ENCODE data around the gene SH2D4B. TPM values are rescaled to one million over a fixed set of nuclear protein-coding genes. Genes with fewer than 3 reads are reported as not detected.

The SH2D4B gene
- total RNA-seq, 2 donors from 2014 or later = 0.25 to 0.40 TPM

DNA sequence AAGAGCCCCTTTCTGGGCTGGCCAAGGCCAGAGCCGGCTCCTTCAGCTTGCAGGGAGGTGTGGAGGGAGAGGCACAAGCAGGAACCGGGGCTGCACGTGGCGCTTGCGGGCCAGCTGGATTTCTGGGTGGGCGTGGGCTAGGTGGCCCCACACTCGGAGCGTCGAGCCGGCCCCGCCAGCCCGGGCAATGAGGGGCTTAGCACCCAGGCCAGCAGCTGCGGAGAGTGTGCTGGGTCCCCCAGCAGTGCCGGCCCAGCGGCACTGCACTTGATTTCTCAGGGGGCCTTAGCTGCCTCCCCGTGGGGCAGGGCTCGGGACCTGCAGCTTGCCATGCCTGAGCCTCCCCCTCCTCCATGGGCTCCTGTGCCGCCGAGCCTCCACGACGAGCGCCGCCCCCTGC is 48.1 kb downstream of the SH2D4B start:
- no peak for DNase-seq (ENCODE audit: low spot score)
- Mint-ChIP-seq H3K4me3 (no peak overlapping the region), H3K27me3 (peaks cover 5 to 21% of the 10 kb centered on the region in 2 donors), H3K27ac (no peak overlapping the region), H3K36me3 (no peaks in the 10 kb centered on the region), H3K9me3 (no peaks in the 10 kb centered on the region), H3K4me1 (ENCODE audit: low read depth in 2 of 2) (no peaks in the 10 kb centered on the region)
- no peak for ATAC-seq

DNA sequence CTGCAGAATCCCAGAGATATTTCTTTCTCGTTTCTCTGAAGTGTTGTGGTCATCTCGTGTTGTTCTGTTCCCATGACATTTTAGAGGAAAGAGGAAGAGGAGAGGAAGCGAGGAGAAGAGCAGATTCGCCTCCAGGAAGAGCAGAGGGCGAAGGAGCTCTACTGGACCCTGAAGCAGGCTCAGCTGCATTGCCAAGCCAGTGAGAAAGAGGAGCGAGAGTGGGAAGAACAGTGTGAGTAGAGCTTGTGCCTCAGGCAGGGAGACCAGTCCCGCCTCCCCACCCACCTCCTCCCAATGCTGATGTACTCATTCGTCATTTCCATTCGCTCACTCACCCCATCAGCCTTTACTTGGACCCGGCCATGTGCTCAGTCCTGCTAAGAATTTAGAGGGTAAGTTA is 50.8 kb downstream of the SH2D4B start:
- H3K27ac Mint-ChIP-seq = no peak overlapping the region
- H3K4me3 Mint-ChIP-seq = no peak overlapping the region
- H3K9me3 Mint-ChIP-seq = no peaks in the 10 kb centered on the region
- H3K4me1 Mint-ChIP-seq (ENCODE audit: low read depth in 2 of 2) = no peaks in the 10 kb centered on the region
- H3K36me3 Mint-ChIP-seq = no peaks in the 10 kb centered on the region
- ATAC-seq (no peak), DNase-seq (ENCODE audit: low spot score) (no peak)
- peaks cover 2 to 13% of the 10 kb centered on the region in 2 donors for H3K27me3 Mint-ChIP-seq

DNA sequence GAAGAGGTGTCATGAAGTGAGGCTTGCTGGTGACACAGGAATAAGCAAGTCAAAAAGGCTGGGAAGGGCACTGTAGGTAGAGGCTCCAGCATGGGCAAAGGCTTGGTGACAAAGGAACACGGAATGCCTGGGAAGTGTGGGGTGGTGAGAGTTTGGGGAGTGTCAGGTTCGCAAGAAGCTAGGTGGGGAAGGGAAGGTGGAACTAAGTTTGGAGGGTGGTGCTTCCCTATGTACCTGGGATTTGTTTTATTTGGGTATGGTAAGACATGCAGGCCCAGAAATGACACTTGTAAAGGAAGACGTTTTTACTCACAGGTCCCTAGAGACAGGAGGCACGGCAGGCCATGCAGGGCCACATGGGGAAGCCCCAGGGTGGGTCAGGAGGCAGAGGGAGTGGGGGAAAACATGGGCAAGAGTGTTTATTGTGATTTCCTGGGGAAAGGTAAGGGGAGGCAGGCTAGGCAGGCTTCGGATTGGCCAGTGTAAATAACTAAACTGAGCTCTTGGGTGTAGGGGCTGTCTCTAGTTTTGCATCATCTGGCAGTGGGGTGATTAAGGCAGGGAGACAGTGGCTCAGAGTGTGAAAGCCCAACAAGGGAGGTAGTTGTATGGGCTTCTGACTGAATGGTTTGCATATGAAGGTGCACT is 52.1 kb downstream of the SH2D4B start:
- Mint-ChIP-seq H3K4me1 (ENCODE audit: low read depth in 2 of 2) (no peaks in the 10 kb centered on the region), H3K4me3 (no peak overlapping the region), H3K27ac (peak overlapping the region in 1 of 2 donors; percentile 8), H3K27me3 (peaks cover 0 to 6% of the 10 kb centered on the region in 2 donors), H3K36me3 (no peaks in the 10 kb centered on the region), H3K9me3 (no peaks in the 10 kb centered on the region)
- peak in 1 of 2 donors; percentile 24 for ATAC-seq
- DNase-seq (ENCODE audit: low spot score) = no peak

DNA sequence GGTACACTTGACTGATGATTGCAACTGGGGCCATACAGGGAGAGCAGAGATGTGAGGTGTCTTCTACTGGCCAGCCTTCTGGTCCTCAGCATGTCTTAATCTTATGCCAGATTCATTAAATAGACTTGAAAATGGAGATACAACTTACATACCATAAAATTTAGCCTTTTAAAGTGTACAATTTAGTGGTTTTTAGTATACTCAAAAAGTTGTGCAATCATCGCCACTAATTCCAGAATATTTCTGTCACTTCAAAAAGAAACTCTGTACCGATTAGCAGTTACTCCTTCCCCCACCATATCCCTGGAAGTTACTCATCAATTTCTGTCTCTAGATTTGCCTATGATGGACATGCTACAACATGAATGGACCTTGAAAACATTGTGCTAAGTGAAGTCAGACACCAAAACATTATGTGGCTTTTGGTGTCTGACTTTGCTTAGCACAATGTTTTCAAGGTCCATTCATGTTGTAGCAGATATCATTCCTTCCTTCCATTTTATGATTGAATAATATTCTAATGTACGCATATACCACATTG is 53.0 kb downstream of the SH2D4B start:
- Mint-ChIP-seq H3K4me1 (ENCODE audit: low read depth in 2 of 2) (no peaks in the 10 kb centered on the region), H3K27me3 (peaks cover 0 to 6% of the 10 kb centered on the region in 2 donors), H3K36me3 (no peaks in the 10 kb centered on the region), H3K27ac (no peak overlapping the region), H3K9me3 (no peaks in the 10 kb centered on the region), H3K4me3 (no peak overlapping the region)
- DNase-seq (ENCODE audit: low spot score) (no peak), ATAC-seq (no peak)

DNA sequence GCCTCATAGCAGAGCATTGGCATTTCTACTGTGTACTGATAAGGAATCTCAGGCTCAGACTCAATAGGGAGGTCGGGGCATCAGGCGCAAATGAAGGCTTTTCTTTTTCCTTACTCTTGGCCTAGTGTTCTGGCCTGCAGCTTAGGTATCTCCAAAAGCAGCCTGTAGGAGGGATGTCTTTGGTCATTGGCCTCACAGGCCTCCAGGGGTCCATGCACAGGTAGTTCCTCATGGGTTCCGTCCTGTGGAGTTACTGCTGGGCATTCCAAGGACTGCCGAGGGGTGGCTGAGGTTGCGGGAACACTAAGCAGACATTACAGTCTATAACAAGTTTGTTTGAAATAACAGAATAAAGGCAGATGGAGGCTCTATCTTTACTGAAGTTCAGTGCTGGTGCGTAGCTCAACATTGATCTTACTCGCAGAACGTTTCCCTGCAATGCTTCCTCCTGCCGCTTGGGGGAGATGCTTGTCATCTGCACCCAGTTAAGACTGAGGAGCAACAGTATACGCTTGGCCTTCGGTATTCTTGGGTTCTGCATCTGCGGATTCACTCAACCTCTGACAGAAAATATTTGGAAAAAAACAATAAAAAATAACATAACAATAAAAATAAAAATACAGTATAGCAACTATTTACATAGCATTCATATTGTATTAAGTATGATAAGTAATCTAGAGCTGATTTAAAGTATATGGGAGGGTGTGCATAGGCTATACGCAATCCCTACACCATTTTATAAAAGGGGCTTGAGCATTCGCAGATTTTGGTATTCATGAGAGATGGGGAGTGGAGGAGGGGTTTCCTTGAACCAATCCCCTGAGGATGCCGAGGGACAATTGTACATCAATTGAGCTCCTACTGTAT is 58.9 kb downstream of the SH2D4B start:
- H3K4me3 Mint-ChIP-seq = no peak overlapping the region
- no peaks in the 10 kb centered on the region for H3K36me3 Mint-ChIP-seq
- no peaks in the 10 kb centered on the region for H3K9me3 Mint-ChIP-seq
- no peaks in the 10 kb centered on the region for H3K27me3 Mint-ChIP-seq
- no peak overlapping the region for H3K27ac Mint-ChIP-seq
- no peaks in the 10 kb centered on the region for H3K4me1 Mint-ChIP-seq (ENCODE audit: low read depth in 2 of 2)
- peak; percentile 53 to 66 for ATAC-seq
- no peak for DNase-seq (ENCODE audit: low spot score)

DNA sequence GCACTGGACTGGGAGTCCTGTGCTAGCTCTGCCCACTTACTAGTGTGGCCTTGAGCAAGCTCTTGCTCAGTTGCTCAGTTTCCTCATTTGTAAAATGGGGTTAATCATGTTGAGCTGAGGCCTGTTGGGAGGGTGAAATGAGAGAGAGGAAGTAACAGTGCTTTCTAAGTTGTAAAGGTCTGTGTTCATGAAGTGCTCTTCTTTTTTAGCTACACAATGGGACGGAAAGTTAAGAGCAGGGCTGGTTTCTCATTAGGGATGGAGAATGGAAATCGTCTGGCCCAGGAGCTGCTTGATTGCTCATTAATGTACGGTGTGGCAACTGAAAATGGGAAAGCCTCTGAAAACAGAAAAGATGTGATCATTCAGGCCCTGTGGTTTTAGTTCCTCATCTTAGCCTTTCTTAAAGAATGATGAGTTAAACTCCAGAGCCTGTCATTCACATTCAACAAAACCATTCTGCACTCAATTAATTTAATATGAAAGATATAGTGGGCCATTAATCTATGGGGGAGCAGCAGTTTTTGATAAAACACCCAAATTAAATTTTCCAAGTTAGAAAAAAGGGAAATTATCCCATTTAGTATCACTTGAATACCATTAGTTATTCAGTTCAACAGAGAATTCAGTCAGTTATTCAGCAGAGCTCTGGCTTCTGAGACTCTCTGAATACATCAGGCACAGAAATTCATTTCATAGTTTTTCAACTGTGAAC is 60.5 kb downstream of the SH2D4B start:
- no peaks in the 10 kb centered on the region for H3K9me3 Mint-ChIP-seq
- no peak overlapping the region for H3K27ac Mint-ChIP-seq
- no peaks in the 10 kb centered on the region for H3K36me3 Mint-ChIP-seq
- no peak for ATAC-seq
- no peaks in the 10 kb centered on the region for H3K4me1 Mint-ChIP-seq (ENCODE audit: low read depth in 2 of 2)
- DNase-seq (ENCODE audit: low spot score) = no peak
- H3K4me3 Mint-ChIP-seq = no peak overlapping the region
- H3K27me3 Mint-ChIP-seq = no peaks in the 10 kb centered on the region

DNA sequence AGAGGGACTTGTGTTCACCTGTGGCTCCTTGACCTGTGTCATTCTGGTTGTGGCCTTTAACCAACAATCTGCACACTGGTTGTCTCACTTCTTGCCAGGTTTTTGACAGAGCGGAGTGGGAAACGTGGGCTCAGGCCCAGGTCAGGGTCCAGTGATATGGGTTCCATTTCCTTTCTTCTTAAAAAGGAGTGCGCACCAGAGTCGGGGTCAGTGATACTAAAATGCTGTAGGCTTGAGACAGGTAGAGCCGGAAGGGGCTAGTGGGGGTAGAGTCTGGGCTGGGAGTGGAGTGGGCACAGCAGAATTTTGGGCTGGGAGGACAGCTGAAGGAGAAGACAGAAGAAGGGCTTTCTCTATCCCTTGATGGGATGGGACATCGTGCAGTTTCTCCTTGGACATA is 61.2 kb downstream of the SH2D4B start:
- no peaks in the 10 kb centered on the region for H3K9me3 Mint-ChIP-seq
- H3K4me1 Mint-ChIP-seq (ENCODE audit: low read depth in 2 of 2) = no peaks in the 10 kb centered on the region
- H3K27ac Mint-ChIP-seq = no peak overlapping the region
- H3K36me3 Mint-ChIP-seq = no peaks in the 10 kb centered on the region
- ATAC-seq (no peak), DNase-seq (ENCODE audit: low spot score) (no peak)
- H3K4me3 Mint-ChIP-seq = no peak overlapping the region
- no peaks in the 10 kb centered on the region for H3K27me3 Mint-ChIP-seq

DNA sequence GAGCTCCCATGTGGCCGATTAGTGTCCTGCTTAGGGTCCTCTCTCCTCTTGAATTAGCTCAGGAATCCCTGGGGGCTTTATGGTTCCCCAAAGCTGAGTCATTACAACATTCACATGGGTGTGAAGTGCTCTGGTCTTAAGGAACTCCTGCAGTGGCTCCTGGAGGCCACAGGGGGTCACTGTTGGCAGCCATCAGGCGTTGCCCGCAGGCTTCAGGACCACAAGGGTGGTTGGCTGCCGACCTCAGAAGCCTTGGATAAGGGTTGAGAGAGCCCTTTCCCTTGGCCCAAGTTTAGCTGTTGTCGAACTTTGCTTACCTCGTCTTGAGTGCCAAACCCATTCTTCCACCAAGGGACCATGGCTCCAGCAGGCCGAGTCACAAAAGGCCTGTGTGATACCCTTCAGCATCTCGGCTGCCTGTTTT is 61.7 kb downstream of the SH2D4B start:
- Mint-ChIP-seq H3K9me3 (no peaks in the 10 kb centered on the region), H3K36me3 (no peaks in the 10 kb centered on the region), H3K27ac (no peak overlapping the region), H3K27me3 (no peaks in the 10 kb centered on the region), H3K4me1 (ENCODE audit: low read depth in 2 of 2) (no peaks in the 10 kb centered on the region), H3K4me3 (no peak overlapping the region)
- ATAC-seq (peak; percentile 61 to 64), DNase-seq (ENCODE audit: low spot score) (no peak)

DNA sequence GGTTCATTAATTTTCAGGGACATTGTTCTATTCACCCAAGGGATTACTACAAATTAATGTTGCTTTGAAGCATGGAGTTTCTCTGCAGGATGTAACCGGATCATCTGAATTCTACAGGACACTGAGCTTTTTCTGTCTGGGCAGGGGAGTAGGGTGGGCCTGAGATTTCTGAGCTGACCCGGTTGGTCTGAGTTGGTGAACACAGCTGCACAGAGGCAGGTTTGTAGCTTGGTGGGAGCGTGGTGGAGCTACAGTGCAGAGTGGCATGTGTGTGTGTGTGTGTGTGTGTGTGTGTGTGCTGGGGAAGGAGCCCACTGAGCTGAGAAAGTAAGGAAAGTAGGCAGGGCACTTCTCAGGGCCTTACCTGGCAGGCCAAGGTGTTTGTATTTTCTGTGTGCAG is 62.6 kb downstream of the SH2D4B start:
- DNase-seq (ENCODE audit: low spot score) (no peak), ATAC-seq (no peak)
- Mint-ChIP-seq H3K9me3 (no peaks in the 10 kb centered on the region), H3K27me3 (no peaks in the 10 kb centered on the region), H3K36me3 (no peaks in the 10 kb centered on the region), H3K4me3 (no peak overlapping the region), H3K4me1 (ENCODE audit: low read depth in 2 of 2) (no peaks in the 10 kb centered on the region), H3K27ac (no peak overlapping the region)

DNA sequence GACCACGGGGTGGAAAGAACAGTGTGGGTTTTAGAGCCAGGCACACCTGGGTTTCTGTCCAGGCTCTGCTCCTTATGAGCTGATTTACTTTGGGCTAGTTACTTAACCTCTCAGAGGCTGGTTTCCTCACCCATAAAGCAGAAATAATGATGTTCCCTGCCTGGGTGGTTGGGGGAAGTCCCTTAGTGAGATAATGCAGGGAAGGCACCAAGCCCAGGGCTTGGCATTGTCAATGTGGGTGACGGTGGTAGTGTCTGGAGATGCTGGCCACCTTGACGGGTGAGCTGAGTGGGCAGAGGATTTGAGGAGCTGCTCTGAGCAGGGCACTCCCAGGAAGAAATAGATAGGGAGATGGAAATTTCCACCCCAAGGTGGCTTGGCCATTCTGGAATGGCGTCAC is 65.2 kb downstream of the SH2D4B start:
- no peak overlapping the region for H3K4me3 Mint-ChIP-seq
- H3K27ac Mint-ChIP-seq = no peak overlapping the region
- H3K27me3 Mint-ChIP-seq = peaks cover 0 to 2% of the 10 kb centered on the region in 2 donors
- ATAC-seq (no peak), DNase-seq (ENCODE audit: low spot score) (no peak)
- H3K36me3 Mint-ChIP-seq = no peaks in the 10 kb centered on the region
- no peaks in the 10 kb centered on the region for H3K4me1 Mint-ChIP-seq (ENCODE audit: low read depth in 2 of 2)
- H3K9me3 Mint-ChIP-seq = no peaks in the 10 kb centered on the region

DNA sequence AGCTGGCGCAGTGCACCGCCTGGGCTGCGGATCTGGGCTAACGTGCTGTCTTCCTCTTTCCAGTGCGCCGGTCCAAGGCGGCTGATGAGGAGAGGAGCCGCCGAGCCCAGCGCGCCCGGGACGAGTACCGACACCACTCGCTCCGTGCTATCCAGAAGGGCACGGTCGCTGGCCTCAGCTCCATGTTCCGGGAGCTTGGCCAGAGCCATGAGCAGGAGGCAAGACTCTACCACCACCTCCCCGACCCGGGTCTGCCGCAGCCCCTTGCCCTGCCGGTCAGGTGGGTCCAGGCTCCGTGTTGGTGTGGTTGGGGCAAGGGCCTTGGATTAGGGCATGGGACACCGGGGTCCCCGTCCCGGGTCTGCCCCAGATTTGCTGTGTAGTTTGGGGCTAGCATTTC is 65.8 kb downstream of the SH2D4B start:
- DNase-seq (ENCODE audit: low spot score) (no peak), ATAC-seq (no peak)
- peaks cover 0 to 2% of the 10 kb centered on the region in 2 donors for H3K27me3 Mint-ChIP-seq
- H3K4me3 Mint-ChIP-seq = no peak overlapping the region
- no peaks in the 10 kb centered on the region for H3K36me3 Mint-ChIP-seq
- peaks cover 0 to 2% of the 10 kb centered on the region in 2 donors for H3K4me1 Mint-ChIP-seq (ENCODE audit: low read depth in 2 of 2)
- H3K27ac Mint-ChIP-seq = no peak overlapping the region
- H3K9me3 Mint-ChIP-seq = no peaks in the 10 kb centered on the region

DNA sequence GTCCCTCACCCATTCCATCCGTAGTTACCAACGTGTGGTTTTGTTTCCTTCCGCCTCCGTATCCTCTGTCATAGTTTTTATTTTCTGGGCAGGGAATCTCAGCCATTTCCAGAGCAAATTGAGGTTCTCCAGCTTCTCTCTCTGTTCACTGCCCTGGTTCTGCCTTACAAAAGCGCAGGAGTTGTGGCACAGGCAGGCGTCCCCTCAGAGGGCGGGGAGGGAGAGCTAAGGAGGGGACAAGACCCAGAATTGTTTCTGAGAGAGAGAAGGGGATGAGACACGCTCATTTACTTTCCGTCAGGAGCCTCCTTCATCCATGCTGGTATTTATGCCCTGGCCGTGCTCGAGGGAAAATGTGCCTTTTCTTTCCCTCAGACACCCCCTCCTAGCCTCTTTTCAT is 71.0 kb downstream of the SH2D4B start:
- Mint-ChIP-seq H3K27me3 (peaks cover 0 to 4% of the 10 kb centered on the region in 2 donors), H3K4me1 (ENCODE audit: low read depth in 2 of 2) (peaks cover 0 to 5% of the 10 kb centered on the region in 2 donors), H3K36me3 (no peaks in the 10 kb centered on the region), H3K27ac (no peak overlapping the region), H3K9me3 (no peaks in the 10 kb centered on the region), H3K4me3 (no peak overlapping the region)
- DNase-seq (ENCODE audit: low spot score) (no peak), ATAC-seq (no peak)

DNA sequence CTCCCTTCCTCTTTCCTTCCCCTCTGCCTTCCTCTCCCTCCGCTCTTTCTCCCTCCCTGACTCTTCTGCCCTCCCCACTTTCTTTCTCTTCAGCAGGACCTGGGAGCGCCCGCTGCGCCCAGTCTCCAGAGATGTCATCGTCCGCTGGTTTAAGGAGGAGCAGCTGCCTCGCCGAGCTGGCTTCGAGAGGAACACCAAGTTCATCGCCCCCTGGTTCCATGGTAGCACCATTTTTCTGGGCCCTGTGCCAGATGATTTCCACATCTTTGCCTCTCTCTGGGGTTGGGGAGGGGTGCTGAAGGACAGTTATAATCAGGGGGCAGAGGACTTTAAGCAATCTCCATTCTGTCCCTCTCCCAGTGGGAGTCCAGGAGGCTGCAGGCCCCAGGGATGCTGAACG is 71.6 kb downstream of the SH2D4B start:
- no peak for ATAC-seq
- Mint-ChIP-seq H3K27me3 (peaks cover 0 to 4% of the 10 kb centered on the region in 2 donors), H3K36me3 (no peaks in the 10 kb centered on the region), H3K4me3 (no peak overlapping the region), H3K4me1 (ENCODE audit: low read depth in 2 of 2) (peaks cover 0 to 6% of the 10 kb centered on the region in 2 donors), H3K9me3 (no peaks in the 10 kb centered on the region), H3K27ac (no peak overlapping the region)
- DNase-seq (ENCODE audit: low spot score) = no peak
